HG02885 (cell line): ENCODE results near the gene GSC.
"Not testable (repeated sequence)": the region's sequence is repeated elsewhere in the genome, so short reads cannot be mapped to it uniquely, and the experiment has no call there.

ENCODE experiments used
- ATAC-seq: cut with Tn5 transposase; IDR thresholded peaks from one replicate; pipeline ENCODE4 v1.9.1; 2021; ENCODE audit warnings: mild to moderate bottlenecking; ENCODE audit not compliant: unreplicated experiment, poor library complexity

Gene GSC

GRCh38 chr14:94748667-94749347 is 21.1 kb downstream of the GSC start:
- ATAC-seq: no peak

- no peak for ATAC-seq
Measured at GRCh38 chr14:94747739-94748138, 22.2 kb downstream of the GSC start.

- not testable (repeated sequence) for ATAC-seq
Measured at GRCh38 chr14:94747153-94747552, 22.8 kb downstream of the GSC start.

GRCh38 chr14:94746131-94746530 is 23.8 kb downstream of the GSC start:
- ATAC-seq: no peak

- ATAC-seq: no peak
Measured at GRCh38 chr14:94738751-94739150, 31.2 kb downstream of the GSC start.

GRCh38 chr14:94738097-94738496 is 31.8 kb downstream of the GSC start:
- no peak for ATAC-seq

GRCh38 chr14:94728950-94729349 is 41.0 kb downstream of the GSC start:
- ATAC-seq: no peak

GRCh38 chr14:94728440-94728839 is 41.5 kb downstream of the GSC start:
- ATAC-seq: not testable (repeated sequence)

GRCh38 chr14:94726649-94727048 is 43.3 kb downstream of the GSC start:
- ATAC-seq: not testable (repeated sequence)

GRCh38 chr14:94724993-94725392 is 44.9 kb downstream of the GSC start:
- no peak for ATAC-seq

- ATAC-seq: no peak
Measured at GRCh38 chr14:94722397-94722796, 47.5 kb downstream of the GSC start.
